GM18507 (cell line): Measurements from ENCODE around the gene WEE2.

ENCODE experiments used
- DNase-seq: peaks from one replicate; pipeline ENCODE4 v3.0.0; 2011; ENCODE audit warnings: low read depth; ENCODE audit not compliant: insufficient read length; ENCODE audit errors: extremely low spot score
- FAIRE-seq: peaks from 2 replicates; lab custom pipeline; 2011; peaks lifted over from hg19 to GRCh38; lab: Jason Lieb, UNC

WEE2 gene

DNA sequence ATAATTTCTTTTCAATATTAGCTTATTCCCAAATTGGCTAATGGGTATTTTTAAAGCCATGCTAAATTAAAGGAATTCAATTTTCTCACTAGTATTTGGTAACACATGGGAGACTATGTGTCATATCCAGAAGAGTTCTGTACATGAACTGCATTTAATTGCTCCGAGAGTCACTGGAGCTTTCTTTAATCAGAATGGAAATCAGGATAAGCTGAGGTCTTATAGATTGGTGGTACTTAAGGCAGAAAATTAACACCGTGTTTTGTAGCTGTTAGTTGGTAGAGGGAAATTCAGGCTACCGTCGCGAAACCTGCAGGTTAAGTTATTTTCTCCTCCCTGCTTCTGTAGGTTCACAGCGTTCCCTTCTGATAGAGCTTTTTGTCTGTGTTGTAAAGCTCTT, at the start of gene WEE2:
Gene WEE2 (plus strand): TSS at position 3 of the 400 bp plus-strand sequence. CDS start 406 bp downstream, outside the sequence.
- DNase-seq (no peak), FAIRE-seq (no peak)

DNA sequence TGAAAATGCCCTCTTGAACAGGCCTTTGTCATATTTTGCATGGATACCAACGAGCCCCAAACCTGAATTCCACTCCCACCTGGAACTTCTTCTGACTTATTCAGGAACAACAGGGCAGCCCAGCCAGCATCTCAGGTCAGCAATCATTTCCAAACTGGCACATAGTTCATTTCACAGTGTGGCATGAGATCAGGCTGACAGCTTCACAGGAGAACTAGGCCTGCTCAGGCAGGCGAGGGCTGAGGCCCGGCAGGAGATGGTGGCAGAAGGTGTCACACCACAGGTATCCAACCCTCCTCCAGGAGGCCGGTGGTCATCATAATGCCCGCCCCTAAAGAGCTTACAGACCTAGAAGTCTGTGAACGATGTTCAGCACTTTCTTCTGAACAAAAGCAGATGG, 48.7 kb upstream of the WEE2 start:
- no peak for FAIRE-seq
- DNase-seq, result no peak

DNA sequence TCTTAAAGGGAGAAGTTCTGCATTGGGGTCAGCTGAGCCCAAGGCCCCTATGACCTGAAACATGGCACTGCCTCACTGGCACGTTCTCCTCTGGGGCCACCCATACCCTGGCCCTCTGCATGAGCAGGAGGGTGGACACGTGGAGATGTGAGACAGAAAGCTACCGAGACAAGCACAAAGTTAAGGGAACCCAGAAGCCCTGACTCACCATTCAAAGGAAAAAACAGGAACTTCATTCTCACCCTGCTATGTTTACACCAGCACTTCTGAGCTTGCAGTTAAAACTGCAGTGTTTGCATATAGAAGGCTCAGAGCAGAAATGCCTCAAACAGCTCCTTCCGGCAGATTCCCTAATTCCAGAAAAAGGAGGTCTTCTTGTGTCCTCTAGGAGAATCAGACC, 47.9 kb upstream of the WEE2 start:
- DNase-seq (no peak), FAIRE-seq (no peak)

DNA sequence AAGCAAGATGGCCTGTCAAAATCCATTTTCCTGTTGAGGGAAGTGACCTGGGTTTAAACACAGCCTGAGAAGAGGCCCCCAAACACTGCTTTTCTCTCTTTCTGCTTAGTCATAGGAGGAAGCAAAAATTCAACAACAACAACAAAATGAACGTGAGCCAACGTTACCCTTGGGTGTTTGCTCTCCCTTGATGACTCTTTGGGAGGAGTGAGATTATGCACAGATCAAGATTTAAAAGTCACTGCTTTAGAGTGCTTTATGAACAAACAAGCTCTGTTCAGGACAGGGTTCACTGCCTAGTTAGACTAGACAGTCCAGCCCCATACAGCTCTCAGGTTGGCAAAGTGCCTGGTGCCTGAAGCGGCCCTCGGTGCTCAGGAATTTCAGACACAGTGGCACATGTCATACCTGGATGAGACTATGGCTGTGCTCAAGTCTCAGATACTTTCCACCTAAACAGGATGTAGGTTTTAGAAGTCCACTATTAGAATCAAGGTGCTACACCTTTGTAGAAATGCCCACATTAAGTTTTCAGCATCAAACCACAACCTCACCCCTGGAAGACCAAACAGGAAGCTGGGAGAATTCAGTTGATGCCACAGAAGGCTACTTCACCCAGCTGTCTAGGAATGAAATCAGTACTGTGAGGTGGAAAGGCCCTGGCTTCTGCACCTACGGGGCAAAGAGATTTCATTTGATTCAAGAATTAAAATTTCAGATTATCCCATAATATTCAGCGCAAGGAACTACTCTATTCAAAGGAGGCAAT, 44.9 kb upstream of the WEE2 start:
- no peak for FAIRE-seq
- no peak for DNase-seq

DNA sequence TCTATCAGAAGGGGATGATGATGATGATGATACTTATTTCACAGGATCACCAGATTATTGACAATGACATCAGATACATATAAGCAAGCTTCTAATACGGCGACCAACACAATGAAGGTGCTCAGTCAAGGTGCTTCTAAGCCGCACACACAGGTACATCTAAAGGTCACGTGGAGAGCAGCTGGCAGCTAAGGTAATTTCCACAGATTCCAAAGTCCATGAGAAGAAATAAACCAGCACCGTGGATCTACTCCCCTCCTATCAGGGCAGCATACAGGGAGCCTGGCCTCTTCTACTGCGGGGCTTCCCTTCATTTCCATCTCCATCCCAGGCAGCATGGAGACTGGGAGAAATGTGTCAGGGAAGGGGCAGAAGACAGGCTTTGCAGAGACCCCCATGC, 43.7 kb upstream of the WEE2 start:
- DNase-seq (no peak), FAIRE-seq (no peak)

DNA sequence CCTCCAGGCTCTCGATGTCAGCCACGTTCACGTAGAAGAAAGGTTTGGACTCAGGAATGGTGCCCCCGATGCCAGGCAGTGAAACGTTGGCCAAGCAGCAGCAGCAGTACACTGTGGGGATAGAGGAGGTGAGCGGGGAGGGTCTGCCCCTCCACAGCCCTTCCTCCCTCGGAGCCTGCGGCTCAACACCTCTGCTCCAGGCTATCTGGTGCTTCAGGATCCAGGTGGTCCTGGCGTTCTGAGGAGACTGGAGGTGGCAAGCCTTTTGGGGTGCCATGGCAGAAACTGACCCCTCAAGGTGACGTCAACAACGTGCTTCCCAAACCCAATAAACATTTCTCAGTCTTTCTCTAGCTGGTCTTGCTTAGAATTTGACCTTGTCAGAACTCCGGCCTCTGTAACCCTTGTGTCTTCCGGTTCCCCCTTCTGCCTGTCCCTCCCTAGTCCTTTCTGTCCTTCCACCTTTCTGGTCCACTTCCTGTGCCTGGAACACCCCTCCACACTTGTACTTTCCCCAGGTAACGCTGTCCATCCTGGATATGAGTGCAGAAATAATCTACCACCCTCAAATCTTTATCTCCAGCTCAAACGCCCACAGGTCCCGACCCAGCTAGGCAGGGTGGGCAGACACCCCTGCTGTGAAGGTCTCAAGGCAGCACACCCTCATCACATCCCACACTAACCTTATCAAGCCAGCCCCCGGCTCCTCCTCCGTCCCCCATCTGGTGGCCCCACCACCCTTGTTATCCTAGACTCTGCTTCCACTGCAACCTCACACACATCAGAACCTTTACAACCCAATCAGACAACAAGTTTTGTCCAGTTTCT, 42.7 kb upstream of the WEE2 start:
- FAIRE-seq, result no peak
- no peak for DNase-seq

DNA sequence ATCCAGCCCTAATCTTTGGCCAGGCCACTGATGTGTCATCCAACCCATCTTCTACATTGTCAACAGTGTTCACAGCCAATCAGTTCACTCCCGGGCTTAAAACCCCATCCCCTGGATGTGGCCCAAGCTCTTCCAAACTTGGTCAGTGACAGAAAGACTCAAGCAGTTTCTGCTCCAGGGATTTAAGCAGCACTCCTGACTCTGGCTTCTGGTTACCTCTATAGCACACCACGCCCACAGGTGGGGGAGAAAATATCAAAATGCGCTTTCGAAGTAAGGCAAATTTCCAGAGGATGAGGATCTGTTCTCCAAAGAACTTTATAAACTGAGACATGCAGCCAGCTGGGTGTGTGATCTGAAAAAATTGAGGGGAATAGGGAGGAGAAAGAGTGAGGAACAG, 42.1 kb upstream of the WEE2 start:
- DNase-seq (no peak), FAIRE-seq (no peak)

DNA sequence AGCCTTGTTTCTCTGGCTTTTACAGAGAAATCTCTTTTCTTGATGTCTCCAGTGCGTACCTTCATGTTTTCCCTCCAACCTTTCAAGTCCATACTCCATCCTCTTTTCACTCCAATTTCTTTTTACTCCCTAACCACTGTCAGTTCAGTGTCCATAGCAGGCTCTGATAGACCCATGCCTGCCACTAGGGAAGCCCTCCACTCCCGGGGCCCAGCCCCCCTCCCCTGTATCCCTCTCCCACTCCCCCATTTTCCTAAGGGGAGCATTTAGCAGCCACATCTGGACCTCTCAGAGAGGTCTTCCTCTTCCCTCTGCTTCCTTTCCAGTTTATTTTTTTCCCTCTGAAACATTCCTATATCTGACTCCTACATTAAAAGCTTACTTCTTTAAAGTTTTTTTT, 39.3 kb upstream of the WEE2 start:
- no peak for FAIRE-seq

DNA sequence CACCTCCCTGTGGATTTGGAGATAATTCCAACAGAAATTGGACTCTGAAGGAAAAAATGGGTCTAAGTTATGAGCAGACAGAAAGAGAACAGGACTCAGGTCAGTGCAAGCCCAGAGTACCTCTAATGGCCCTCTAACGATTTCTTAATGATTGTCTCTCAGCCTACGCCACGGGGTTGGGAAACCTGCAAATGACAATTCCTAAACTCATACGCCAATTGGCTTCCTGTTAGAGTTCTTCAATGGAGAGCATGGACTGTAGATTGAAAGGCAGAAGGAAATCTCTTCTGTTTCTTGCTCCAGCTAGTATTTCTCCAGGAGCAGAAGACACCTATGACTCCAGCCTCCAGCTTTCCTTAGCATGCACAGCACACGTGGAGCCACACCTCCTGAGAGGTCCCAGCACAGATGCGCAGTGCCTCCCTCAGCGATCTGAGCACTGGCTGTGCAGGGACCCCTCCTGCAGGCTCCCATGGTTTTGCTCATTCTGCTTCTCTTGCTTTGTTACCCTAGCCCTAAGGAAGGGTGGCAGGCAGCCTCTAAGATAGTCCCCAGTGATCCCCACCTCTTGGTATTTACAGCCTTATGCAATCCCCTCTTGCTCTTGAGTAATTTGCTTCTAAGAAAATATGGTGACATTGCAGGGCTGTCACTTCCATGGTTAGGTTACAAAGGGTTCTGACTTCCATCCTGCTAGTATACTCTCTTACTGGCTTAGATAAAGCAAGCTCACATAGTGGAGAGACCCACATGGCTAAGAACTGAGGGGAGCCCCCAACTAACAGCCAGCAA, 36.3 kb upstream of the WEE2 start:
- DNase-seq, result no peak
- no peak for FAIRE-seq

More for the DNA sequence above, 39.3 kb upstream of the WEE2 start:
- DNase-seq, result no peak

DNA sequence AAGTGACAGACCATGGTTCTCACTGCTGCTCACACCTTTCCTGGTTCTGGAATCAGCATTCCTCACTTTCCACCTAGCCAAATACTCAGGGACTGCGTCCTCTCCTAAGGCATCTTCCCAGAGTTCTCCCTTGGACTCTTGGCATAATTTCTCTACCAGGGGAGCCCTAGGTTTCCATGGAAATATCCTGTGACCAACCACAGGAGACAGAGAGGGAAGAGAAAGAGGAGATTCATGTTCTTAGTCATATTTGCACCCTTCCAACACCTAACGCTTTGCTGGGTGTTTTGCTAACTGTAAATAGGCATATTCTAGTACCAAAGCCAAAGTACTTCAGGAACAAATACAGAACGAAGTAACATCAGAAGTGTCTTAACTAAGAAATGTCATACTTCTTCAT, 34.8 kb upstream of the WEE2 start:
- DNase-seq, result no peak
- no peak for FAIRE-seq

DNA sequence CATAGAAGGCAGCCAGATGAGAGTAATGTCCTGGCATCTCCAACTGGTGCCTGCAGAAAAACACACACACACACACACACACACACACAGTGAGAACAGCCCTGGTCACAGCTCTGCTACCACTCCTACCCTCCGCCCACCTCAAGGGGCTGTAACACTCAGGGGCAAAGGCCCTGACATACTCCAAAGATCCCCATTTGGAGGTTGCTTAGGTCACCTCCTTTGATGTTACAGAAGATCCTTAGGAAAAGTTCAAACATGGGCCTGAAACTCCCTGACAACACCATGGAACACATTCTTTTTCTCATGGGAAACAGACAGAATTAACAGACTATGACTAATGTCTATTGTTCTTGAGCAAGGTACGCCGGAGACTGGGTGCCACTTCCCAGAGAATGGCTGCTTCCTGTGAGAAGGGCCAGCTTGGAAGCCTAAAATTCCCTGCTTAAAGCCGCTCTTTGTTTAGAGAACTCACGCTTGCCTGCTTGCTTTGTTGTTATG, 33.9 kb upstream of the WEE2 start:
- DNase-seq, result no peak

DNA sequence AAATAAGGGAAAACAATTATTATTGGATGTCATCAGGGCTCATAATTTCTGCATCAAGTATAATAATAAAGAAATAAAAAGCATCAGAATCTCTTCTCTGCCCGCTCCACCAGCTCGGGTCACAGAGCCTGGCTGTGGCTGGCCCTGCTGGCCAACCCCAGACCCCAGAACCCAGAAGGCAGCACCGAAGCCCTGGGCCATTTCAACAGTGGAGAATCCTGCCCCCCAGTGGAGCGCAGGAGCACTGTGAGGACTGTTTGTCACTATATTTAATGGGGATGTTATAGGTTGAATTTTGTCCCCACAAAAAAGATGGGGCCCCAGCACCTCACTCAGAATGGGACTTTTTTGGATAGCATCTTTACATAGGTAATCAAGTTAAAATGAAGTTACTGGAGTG, 33.5 kb upstream of the WEE2 start:
- no peak for DNase-seq

More for the DNA sequence above, 33.9 kb upstream of the WEE2 start:
- no peak for FAIRE-seq

DNA sequence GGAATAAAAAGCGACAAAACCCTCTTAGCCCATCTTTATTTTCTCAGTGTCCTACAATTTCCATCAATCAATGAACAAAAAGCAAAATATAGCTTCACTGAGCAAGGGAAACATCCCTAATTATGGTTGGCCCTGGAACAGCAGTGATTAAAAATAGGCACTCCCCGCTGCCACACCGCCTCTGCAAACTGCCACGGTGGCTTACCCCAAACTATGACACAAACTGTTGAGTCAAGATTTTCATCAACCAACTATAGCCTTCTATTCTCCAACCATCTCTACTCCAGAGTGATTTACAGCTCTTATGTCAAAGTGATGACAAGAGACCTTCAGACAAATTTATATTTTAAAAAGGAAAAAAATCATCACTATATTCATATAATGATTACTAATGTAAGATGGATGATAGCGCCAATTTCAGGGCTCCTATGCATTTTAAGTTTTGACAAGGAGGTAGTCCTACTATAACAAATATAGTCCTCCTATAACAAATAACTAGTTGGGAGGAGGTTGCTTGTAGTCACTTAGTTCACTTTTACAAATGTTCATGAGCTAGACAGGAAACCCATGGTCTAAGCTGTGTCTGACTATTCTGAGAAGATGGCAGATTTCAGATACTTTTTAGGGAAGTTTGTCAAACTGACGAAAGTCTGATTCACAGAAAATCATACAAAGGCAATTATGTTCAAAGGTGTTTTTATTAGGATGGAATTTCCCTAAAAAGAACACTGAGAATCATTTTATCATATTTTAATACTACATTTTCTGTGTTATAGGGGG, 32.5 kb upstream of the WEE2 start:
- FAIRE-seq, result no peak

More for the DNA sequence above, 33.5 kb upstream of the WEE2 start:
- FAIRE-seq, result no peak

DNA sequence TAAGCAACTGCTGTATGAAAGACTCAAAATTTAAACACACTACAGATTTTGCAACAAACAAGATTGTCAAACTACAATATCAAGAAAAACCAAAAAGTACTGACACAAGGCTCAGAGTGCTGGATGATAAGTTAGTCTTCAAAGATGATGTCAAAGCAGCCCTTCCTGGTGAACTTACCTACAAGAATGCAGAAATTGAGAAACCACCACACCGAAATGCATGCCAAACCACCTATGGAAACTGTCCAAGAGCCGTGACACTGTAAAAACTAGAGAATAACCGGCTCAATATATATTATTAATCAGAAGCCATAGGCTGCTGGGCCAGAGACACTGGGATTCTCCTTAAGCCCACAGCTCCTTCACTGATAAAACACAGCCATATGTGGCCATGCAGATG, 31.5 kb upstream of the WEE2 start:
- FAIRE-seq (no peak), DNase-seq (no peak)

More for the DNA sequence above, 32.5 kb upstream of the WEE2 start:
- no peak for DNase-seq

DNA sequence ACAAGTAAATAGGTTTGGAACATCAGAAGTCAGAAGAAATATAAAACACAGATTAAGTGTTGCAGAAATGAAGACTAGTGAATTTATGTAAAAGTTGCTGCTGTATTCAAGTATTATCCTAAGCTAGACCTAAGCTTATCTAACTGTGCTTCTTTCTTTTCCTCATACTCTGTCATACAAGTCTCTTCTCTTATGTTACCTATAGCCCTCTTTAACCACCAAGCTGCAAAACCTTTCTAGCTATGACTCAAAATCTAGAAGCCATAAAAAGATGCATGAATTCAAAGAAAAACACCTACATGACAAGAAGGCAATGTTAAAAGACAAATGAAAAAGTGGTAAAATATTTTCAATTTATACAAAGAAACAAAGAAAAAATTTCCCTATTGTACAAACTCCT, 29.1 kb upstream of the WEE2 start:
- DNase-seq, result no peak
- FAIRE-seq, result peak; percentile 12

DNA sequence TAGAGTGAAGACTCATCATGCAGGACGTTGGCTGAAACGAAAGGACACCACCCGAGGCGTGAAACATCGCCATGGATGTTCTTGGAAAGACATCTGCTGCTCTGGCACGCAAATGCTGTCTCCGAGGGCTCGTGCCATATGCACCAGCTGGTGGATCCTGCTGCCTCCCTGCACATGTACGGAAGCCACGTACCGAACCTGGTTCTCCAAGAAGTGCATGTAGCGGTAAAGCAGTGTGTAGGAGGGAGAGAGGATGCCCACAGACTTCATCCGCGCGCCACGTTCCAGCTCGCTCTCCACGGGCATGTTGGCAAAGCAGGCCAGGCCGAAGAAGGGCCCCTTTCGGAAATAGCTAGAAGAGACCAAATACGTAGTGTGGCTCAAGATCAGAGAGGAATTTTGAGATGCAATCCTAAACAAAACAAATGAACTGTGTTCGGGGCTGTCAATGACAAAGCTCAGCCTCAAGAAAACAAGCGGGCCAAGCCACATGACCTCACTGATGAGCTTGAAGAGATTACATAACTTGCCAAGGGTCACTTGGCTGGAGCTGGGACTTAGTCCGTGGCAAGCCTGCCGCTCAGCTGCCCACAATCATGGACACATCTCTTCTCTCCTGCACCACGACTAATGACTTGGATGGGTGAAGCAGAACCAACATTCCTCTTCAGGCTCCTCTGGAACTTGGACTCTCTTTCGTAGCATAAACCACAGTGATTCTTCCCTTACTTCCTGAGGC, 22.7 kb upstream of the WEE2 start:
- DNase-seq (no peak), FAIRE-seq (no peak)

DNA sequence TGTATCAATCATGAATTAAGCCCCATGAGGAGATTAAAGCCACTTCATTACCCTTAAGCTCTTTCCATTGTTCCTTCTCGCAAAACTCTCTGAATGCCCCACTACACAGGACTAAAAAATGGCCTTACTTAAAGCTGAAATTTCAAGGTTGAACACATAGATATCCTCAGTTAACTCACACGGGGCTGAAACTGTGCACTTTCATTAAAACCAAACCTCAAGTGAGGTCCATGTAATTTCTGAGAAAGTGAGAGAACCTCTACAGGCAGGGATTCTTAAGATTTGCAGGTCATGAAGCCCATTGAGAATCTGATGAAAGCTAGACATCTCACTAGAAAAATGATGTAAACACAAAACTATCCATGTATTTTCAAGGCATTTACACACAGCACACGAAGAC, 22.1 kb upstream of the WEE2 start:
- no peak for FAIRE-seq

DNA sequence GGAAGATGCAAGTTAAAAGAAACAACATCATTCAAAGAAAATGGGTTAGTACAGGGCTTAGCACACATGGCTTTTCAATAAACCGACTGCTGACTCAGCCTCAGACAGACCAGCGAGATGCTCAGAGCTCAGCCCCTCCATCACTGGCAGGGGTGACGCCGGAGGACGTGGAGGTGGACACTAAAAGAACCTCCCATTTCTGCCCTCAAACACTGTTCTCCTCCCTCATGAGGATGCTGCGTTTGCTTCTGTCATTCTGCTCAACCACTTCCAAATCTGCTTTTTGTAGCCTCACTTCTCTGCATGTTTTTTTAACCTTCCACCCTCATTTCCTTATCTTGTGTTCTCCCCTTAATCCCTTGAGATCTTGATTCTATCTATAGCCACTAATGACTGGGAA, 21.5 kb upstream of the WEE2 start:
- DNase-seq, result no peak
- FAIRE-seq, result no peak

More for the DNA sequence above, 22.1 kb upstream of the WEE2 start:
- DNase-seq, result no peak
